Uterus (tissue), 4 donors: ENCODE data around the gene TCIRG1. TPM values are rescaled to one million over a fixed set of nuclear protein-coding genes. Genes with fewer than 3 reads are reported as not detected.
A peak's percentile ranks its signal among the peaks of the same experiment; 100 is the strongest.

ENCODE experiments used
- DNase-seq, 2 donors: peaks; one replicate each; pipeline ENCODE4 v3.0.0-alpha.2; 2019 to 2020
- H3K27ac ChIP-seq, 2 donors: fragments of 200-600 bp; sonication (generic); 1 replicate in 1 of 2; 2 replicates in 1 of 2; pipeline ENCODE4 v1.5.1; 2016 to 2018
- H3K27me3 ChIP-seq, 2 donors: fragments of 200-600 bp; sonication (generic); one replicate each; pipeline ENCODE4 v1.5.1; 2018 to 2019; ENCODE audit warnings: control low read depth in 1 of 2
- H3K36me3 ChIP-seq, 2 donors: fragments of 200-600 bp; sonication (generic); one replicate each; pipeline ENCODE4 v1.5.1; 2019; ENCODE audit warnings: control low read depth in 1 of 2
- H3K4me1 ChIP-seq, 2 donors: fragments of 200-600 bp; sonication (generic); one replicate each; pipeline ENCODE4 v1.5.1; 2018 to 2019; ENCODE audit warnings: control low read depth in 1 of 2
- H3K4me3 ChIP-seq, 2 donors: fragments of 200-600 bp; sonication (generic); 1 replicate in 1 of 2; 2 replicates in 1 of 2; pipeline ENCODE4 v1.5.1; 2018 to 2019; ENCODE audit warnings: mild to moderate bottlenecking in 1 of 2
- H3K9me3 ChIP-seq, 2 donors: fragments of 200-600 bp; sonication (generic); one replicate each; pipeline ENCODE4 v1.5.1; 2019; ENCODE audit warnings: control low read depth in 1 of 2
- CTCF ChIP-seq, 4 experiments: fragments of 200-600 bp in 2 of 4; fragments of 450-650 bp in 2 of 4; sonication (generic) in 2 of 4; IDR thresholded peaks; one replicate each; pipeline ENCODE4 v1.5.1; 2016 to 2019; ENCODE audit warnings: antibody characterized with exemption in 4 of 4, mild to moderate bottlenecking in 2 of 4, moderate library complexity in 1 of 4
- POLR2A ChIP-seq, 2 donors: fragments of 450-650 bp; IDR thresholded peaks; one replicate each; pipeline ENCODE4 v1.6.1; 2016; ENCODE audit warnings: antibody characterized with exemption in 2 of 2, mild to moderate bottlenecking in 1 of 2, moderate library complexity in 1 of 2
- intact Hi-C: fragments of 100-400 bp; cut with DNase I; formaldehyde crosslinking; loops from one replicate; pipeline ENCODE4 v1.15.1; 2023; ENCODE audit warnings: low total_unique reads
- total RNA-seq, 4 donors: library from RNA; depleted of rRNA in 3 of 4; stranded (reverse); fragments of >200 nt in 3 of 4; gene quantifications; one replicate each; pipeline versions ENCODE4 v1.1.0 to v1.2.4, GENCODE V29; 2014 to 2023
- donor health status: DM: yes; HTN: yes; CAD: no.

TCIRG1 gene
- total RNA-seq, 4 donors from 2014 or later: 62.1 to 162 (median 115) TPM

- H3K4me1 ChIP-seq: peaks cover 0 to 3% of the 10 kb centered on the region in 2 donors
- intact Hi-C loops: no loop called here
- H3K4me3 ChIP-seq: no peak overlapping the region
Observed at GRCh38 chr11:68009391-68010089, 29.3 kb upstream of the TCIRG1 start.

GRCh38 chr11:68010090-68011041, 28.5 kb upstream of the TCIRG1 start, which contains the start of gene ALDH3B1:
ALDH3B1 (plus strand) TSS chr11:68010327; CDS start chr11:68015298, 4,971 bp downstream.
- intact Hi-C loops: no loop called here
- no peaks in the 10 kb centered on the region for H3K36me3 ChIP-seq
- H3K4me3 ChIP-seq: peak within 1 kb of the TSS; percentile 12 to 31
- no peaks in the 10 kb centered on the region for H3K27me3 ChIP-seq
- no peaks in the 10 kb centered on the region for H3K9me3 ChIP-seq
- peaks cover 0 to 4% of the 10 kb centered on the region in 2 donors for H3K4me1 ChIP-seq
- H3K27ac ChIP-seq: peak within 1 kb of the TSS; percentile 70 to 80
- TF ChIP-seq POLR2A (IDR thresholded peaks at IDR 0.05): peak in 1 of 2 donors; percentile 43
- no peak for TF ChIP-seq CTCF (IDR thresholded peaks at IDR 0.05)
- peak; percentile 84 for DNase-seq

More at GRCh38 chr11:68009391-68010089, 29.3 kb upstream of the TCIRG1 start:
- TF ChIP-seq POLR2A (IDR thresholded peaks at IDR 0.05) (no peak), CTCF (IDR thresholded peaks at IDR 0.05) (peak in 1 of 4 experiments; percentile 19)
- no peak for DNase-seq
- Histone ChIP-seq H3K27ac (peak overlapping the region; percentile 70 to 80), H3K36me3 (no peaks in the 10 kb centered on the region), H3K9me3 (no peaks in the 10 kb centered on the region), H3K27me3 (no peaks in the 10 kb centered on the region)

- intact Hi-C loops: no loop called here
Observed at GRCh38 chr11:68011051-68011943, 27.5 kb upstream of the TCIRG1 start.

More at GRCh38 chr11:68011051-68011943, 27.5 kb upstream of the TCIRG1 start:
- peak overlapping the region in 1 of 2 donors; percentile 12 for H3K4me3 ChIP-seq
- DNase-seq: no peak
- H3K9me3 ChIP-seq: no peaks in the 10 kb centered on the region
- H3K27me3 ChIP-seq: no peaks in the 10 kb centered on the region
- H3K27ac ChIP-seq: peak overlapping the region; percentile 70 to 80
- H3K36me3 ChIP-seq: no peaks in the 10 kb centered on the region
- TF ChIP-seq POLR2A (IDR thresholded peaks at IDR 0.05) (no peak), CTCF (IDR thresholded peaks at IDR 0.05) (no peak)
- H3K4me1 ChIP-seq: peaks cover 0 to 4% of the 10 kb centered on the region in 2 donors
